Measurements from ENCODE around the gene FGF1.

DNA sequence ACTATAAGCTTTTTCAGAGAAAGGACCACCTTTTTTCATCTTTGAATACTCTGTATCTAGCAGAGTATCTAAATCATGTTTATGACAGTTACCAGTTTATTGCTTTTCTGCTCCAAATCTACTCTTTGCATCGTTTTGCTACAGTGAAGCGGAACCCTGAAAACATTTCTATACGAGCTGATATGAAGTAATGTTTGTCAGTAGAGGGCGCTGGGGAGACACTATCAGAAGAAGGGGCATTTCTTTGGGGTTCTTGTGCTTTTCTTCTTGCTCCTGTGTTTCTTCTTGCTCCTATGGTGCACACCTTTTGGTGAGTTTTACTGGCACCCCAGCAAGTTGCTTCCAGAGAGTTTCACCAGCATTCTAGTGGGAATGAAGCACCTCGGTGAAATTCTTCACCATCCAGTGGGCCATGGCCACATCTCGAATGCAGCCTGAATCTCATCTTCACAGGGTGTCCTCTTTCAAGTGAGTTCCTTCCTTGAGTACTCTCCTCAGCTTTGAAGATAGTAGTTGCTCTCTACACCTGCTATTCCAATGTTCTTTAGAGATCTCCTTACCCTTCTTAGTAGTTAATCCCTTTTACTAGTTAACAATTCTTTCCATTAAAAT, 98.4 kb downstream of the FGF1 start:
- TF ChIP-seq, protein P1, sequence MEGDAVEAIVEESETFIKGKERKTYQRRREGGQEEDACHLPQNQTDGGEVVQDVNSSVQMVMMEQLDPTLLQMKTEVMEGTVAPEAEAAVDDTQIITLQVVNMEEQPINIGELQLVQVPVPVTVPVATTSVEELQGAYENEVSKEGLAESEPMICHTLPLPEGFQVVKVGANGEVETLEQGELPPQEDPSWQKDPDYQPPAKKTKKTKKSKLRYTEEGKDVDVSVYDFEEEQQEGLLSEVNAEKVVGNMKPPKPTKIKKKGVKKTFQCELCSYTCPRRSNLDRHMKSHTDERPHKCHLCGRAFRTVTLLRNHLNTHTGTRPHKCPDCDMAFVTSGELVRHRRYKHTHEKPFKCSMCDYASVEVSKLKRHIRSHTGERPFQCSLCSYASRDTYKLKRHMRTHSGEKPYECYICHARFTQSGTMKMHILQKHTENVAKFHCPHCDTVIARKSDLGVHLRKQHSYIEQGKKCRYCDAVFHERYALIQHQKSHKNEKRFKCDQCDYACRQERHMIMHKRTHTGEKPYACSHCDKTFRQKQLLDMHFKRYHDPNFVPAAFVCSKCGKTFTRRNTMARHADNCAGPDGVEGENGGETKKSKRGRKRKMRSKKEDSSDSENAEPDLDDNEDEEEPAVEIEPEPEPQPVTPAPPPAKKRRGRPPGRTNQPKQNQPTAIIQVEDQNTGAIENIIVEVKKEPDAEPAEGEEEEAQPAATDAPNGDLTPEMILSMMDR (IDR thresholded peaks at IDR 0.05 in 8 of 11, conservative IDR thresholded peaks at IDR 0.05 in 3 of 11), result peak in 3 of 11 experiments; percentile 11 to 30 (median 29)
- TF ChIP-seq POLR2A (IDR thresholded peaks at IDR 0.05) (no peak), POLR2AphosphoS5 (IDR thresholded peaks at IDR 0.05) (no peak)
